Psoas muscle (tissue), 8 donors: ENCODE results near the gene RNASE13. TPM values are rescaled to one million over a fixed set of nuclear protein-coding genes. Genes with fewer than 3 reads are reported as not detected.

Experiments
- ATAC-seq, 4 donors: fragments of 200-7000 bp; cut with Tn5 transposase; one replicate each; pipeline ENCODE4 v1.9.1; 2020; ENCODE audit warnings: moderate library complexity in 3 of 4, mild to moderate bottlenecking in 2 of 4
- DNase-seq, 2 donors: peaks; one replicate each; pipeline ENCODE4 v3.0.0-alpha.2; 2020
- H3K27ac ChIP-seq: fragments of 200-600 bp; one replicate; pipeline ENCODE4 v1.8.0; 2022
- H3K27me3 ChIP-seq, 3 donors: fragments of 200-600 bp in 1 of 3; one replicate each; pipeline versions ENCODE4 v1.6.1 to v1.8.0; 2013 to 2022; ENCODE audit warnings: low read length in 2 of 3, mild to moderate bottlenecking in 2 of 3, moderate library complexity in 1 of 3; ENCODE audit not compliant: insufficient read depth in 3 of 3
- H3K36me3 ChIP-seq, 2 donors: fragments of 200-600 bp in 1 of 2; one replicate each; pipeline versions ENCODE4 v1.6.1 to v1.8.0; 2013 to 2022; ENCODE audit warnings: low read depth in 1 of 2, mild to moderate bottlenecking in 1 of 2, moderate library complexity in 1 of 2; ENCODE audit not compliant: insufficient read depth in 1 of 2
- H3K4me1 ChIP-seq: fragments of 200-600 bp; one replicate; pipeline ENCODE4 v1.8.0; 2022
- H3K4me3 ChIP-seq: fragments of 200-600 bp; one replicate; pipeline ENCODE4 v1.8.0; 2022; ENCODE audit warnings: mild to moderate bottlenecking
- H3K9me3 ChIP-seq: fragments of 200-600 bp; one replicate; pipeline ENCODE4 v1.8.0; 2022
- WGBS, 3 donors: extraction: QIAGEN DNeasy Blood & Tissue Kit; methylation state at CpG; one replicate each; pipeline versions ENCODE4 v1.1.6 to v1.1.7; 2013; 5-methylcytosine and 5-hydroxymethylcytosine counted together
- intact Hi-C, 2 donors: fragments of 100-400 bp; cut with DNase I; formaldehyde crosslinking; loops; one replicate each; pipeline versions ENCODE4 v1.11.0 to v1.14.2; 2022
- long read RNA-seq, 2 donors: library from polyadenylated mRNA; unstranded; transcript quantifications; one replicate each; pipeline ENCODE4 v2.0.0, GENCODE V29; 2021
- polyA plus RNA-seq, 3 donors: library from polyadenylated mRNA; stranded (reverse); fragments of 200-250 nt; gene quantifications; one replicate each; pipeline ENCODE4 v1.2.3, GENCODE V29; 2013
- total RNA-seq, 4 donors: library from RNA; stranded (reverse); fragmentation: NEBNext Ultra II Directional in 2 of 4; extraction: Animal tissue kit (Norgen Biotek cat#: 25700) in 2 of 4; gene quantifications; one replicate each; pipeline versions ENCODE4 v1.2.1 to v1.2.4, GENCODE V29; 2021 to 2023
- TF ChIP-seq, protein P1 (sequence below): fragments of 200-600 bp; IDR thresholded peaks from one replicate; pipeline ENCODE4 v1.8.0; 2022; ENCODE audit warnings: antibody characterized with exemption
- donor health status: healthy with polysubstance abuse.
- donor health status: DM: no; HTN: no; CAD: no; lungs with moderate emphysema.
- donor health status: Bipolar disorder and iron deficiency.
- donor health status: healthy.
- donor health status: DM: yes; HTN: yes; CAD: no.
- donor health status: DM: no; HTN: no; CAD: no.
- donor health status: DM: no; HTN: no; CAD: no.
- donor health status: DM: yes; HTN: yes; CAD: no.

Gene RNASE13, protein sequence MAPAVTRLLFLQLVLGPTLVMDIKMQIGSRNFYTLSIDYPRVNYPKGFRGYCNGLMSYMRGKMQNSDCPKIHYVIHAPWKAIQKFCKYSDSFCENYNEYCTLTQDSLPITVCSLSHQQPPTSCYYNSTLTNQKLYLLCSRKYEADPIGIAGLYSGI
- total RNA-seq (not detected), polyA plus RNA-seq (under 1 TPM in 1 of 3 donors, not detected in 2; 0.05 TPM)
- long read RNA-seq, donor 1, result 0 reads
- long read RNA-seq, donor 2, result 0 reads

DNA sequence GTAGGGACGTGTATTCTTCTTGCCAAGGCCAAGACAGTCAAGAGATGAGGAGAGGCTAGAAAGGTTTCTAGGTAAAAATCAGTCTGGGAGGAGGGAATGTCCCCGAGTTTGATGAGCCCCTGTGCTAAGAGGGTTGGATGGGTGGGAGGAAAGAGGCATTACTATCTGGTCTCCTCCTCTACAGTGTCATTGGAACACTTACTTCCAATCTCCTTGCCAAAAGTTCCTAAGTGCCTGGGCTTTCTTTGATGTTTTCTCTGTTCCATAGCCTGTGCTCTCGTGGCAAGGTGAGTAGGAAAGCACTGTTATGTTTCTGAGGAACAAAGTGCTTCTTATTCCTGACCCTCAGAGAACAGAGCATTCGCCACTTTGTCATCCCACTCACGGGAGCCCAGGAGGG is at the start of gene RNASE13:
RNASE13 (minus strand) TSS at position 101 of the 400 bp plus-strand sequence. CDS start 519 bp downstream, outside the sequence.
- H3K9me3 ChIP-seq, result no peaks in the 10 kb centered on the region
- ATAC-seq (no peak), DNase-seq (no peak)
- no peak within 1 kb of the TSS for H3K4me3 ChIP-seq
- no peaks in the 10 kb centered on the region for H3K36me3 ChIP-seq
- no peaks in the 10 kb centered on the region for H3K27me3 ChIP-seq
- peaks cover 29% of the 10 kb centered on the region for H3K4me1 ChIP-seq
- H3K27ac ChIP-seq, result no peak within 1 kb of the TSS
- intact Hi-C loops, result no loop called here
- 72 to 82% (median 76%) methylated on average over 5 of the region's 5 CpGs for WGBS, 3 donors
- TF ChIP-seq, protein P1, sequence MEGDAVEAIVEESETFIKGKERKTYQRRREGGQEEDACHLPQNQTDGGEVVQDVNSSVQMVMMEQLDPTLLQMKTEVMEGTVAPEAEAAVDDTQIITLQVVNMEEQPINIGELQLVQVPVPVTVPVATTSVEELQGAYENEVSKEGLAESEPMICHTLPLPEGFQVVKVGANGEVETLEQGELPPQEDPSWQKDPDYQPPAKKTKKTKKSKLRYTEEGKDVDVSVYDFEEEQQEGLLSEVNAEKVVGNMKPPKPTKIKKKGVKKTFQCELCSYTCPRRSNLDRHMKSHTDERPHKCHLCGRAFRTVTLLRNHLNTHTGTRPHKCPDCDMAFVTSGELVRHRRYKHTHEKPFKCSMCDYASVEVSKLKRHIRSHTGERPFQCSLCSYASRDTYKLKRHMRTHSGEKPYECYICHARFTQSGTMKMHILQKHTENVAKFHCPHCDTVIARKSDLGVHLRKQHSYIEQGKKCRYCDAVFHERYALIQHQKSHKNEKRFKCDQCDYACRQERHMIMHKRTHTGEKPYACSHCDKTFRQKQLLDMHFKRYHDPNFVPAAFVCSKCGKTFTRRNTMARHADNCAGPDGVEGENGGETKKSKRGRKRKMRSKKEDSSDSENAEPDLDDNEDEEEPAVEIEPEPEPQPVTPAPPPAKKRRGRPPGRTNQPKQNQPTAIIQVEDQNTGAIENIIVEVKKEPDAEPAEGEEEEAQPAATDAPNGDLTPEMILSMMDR, result no peak

DNA sequence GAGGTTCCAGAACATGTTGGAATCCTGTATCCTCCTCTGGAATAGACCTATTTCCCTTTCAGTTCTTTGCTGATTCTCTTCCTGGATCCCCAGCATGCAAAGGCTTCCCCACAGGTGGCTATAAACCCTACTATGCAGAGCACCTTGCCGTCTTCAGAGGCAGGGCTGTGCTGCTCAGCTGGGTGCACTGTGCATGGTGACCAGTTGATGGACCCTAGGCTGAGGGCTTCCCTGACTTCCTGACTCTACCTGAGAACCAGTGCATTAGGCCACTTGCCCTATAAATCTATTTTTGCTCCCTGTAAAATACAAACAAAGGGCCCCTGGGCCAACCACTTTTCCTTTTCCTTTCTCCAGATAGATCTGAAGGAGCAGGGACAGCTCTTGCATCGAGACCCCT is 49.8 kb upstream of the RNASE13 start:
- ATAC-seq, result no peak
- no peaks in the 10 kb centered on the region for H3K9me3 ChIP-seq
- intact Hi-C loops, result no loop called here
- no peak for DNase-seq
- WGBS, 3 donors, result 81 to 90% (median 82%) methylated on average over 2 of the region's 2 CpGs
- no peaks in the 10 kb centered on the region for H3K27me3 ChIP-seq
- TF ChIP-seq, protein P1, result no peak
- no peak overlapping the region for H3K27ac ChIP-seq
- H3K36me3 ChIP-seq, result peaks cover 2 to 89% of the 10 kb centered on the region in 2 donors
- no peak overlapping the region for H3K4me3 ChIP-seq
- no peaks in the 10 kb centered on the region for H3K4me1 ChIP-seq

DNA sequence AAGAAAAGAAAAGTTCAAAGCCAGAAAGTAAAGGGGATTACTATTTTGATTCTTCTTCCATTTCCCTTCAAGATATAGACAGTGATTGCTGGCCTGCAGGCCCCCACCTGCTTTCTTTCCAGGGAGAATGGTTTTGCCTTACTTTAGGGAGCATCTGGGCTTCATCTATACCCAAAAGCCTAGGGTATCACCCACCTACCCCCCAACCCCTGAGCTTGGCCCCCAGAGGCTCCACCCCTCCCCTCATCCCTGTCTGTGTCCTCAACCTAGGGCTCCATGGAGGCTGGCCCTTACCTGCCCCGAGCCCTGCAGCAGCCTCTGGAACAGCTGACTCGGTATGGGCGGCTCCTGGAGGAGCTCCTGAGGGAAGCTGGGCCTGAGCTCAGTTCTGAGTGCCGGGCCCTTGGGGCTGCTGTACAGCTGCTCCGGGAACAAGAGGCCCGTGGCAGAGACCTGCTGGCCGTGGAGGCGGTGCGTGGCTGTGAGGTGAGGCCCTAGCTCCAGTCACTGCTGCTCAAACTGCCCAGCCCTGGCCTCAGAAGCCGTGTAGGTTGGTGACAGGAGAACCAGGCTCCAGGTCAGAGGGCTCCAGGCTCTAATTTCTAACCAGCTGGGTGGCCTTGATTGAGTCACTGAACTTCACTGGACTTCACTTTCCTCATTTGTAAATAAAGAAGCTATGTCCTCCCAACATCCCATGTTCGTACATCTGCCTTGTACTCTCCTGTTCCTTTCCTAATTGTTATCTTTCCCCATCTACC is 49.1 kb upstream of the RNASE13 start:
- Histone ChIP-seq H3K27me3 (no peaks in the 10 kb centered on the region), H3K36me3 (peaks cover 2 to 89% of the 10 kb centered on the region in 2 donors), H3K27ac (no peak overlapping the region), H3K9me3 (no peaks in the 10 kb centered on the region), H3K4me1 (no peaks in the 10 kb centered on the region), H3K4me3 (no peak overlapping the region)
- 72 to 79% (median 76%) methylated on average over 11 of the region's 11 CpGs for WGBS, 3 donors
- TF ChIP-seq, protein P1, result no peak
- intact Hi-C loops, result no loop called here
- DNase-seq, result no peak
- ATAC-seq, result no peak

DNA sequence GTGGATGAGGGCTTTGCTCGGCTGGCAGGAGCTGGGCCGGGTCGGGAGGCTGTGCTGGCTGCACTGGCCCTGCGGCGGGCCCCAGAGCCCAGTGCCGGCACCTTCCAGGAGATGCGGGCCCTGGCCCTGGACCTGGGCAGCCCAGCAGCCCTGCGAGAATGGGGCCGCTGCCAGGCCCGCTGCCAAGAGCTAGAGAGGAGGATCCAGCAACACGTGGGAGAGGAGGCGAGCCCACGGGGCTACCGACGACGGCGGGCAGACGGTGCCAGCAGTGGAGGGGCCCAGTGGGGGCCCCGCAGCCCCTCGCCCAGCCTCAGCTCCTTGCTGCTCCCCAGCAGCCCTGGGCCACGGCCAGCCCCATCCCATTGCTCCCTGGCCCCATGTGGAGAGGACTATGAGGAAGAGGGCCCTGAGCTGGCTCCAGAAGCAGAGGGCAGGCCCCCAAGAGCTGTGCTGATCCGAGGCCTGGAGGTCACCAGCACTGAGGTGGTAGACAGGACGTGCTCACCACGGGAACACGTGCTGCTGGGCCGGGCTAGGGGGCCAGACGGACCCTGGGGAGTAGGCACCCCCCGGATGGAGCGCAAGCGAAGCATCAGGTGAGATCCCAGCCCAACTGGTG is 47.0 kb upstream of the RNASE13 start:
- ATAC-seq, result no peak
- no peak overlapping the region for H3K4me3 ChIP-seq
- WGBS, 3 donors, result 85 to 90% (median 86%) methylated on average over 22 to 30 of the region's 30 CpGs
- no peaks in the 10 kb centered on the region for H3K4me1 ChIP-seq
- DNase-seq, result no peak
- H3K27me3 ChIP-seq, result no peaks in the 10 kb centered on the region
- no peak overlapping the region for H3K27ac ChIP-seq
- no peaks in the 10 kb centered on the region for H3K9me3 ChIP-seq
- intact Hi-C loops, result no loop called here
- TF ChIP-seq, protein P1, result no peak
- H3K36me3 ChIP-seq, result peaks cover 2 to 97% of the 10 kb centered on the region in 2 donors
